HG03378 (cell line): ENCODE measurements around the gene PSTPIP2.
"Not testable (repeated sequence)": the region's sequence is repeated elsewhere in the genome, so short reads cannot be mapped to it uniquely, and the experiment has no call there.

ENCODE experiments used
- ATAC-seq: cut with Tn5 transposase; IDR thresholded peaks from one replicate; pipeline ENCODE4 v1.9.1; 2021; ENCODE audit warnings: mild to moderate bottlenecking, moderate library complexity; ENCODE audit not compliant: unreplicated experiment

PSTPIP2 gene

DNA sequence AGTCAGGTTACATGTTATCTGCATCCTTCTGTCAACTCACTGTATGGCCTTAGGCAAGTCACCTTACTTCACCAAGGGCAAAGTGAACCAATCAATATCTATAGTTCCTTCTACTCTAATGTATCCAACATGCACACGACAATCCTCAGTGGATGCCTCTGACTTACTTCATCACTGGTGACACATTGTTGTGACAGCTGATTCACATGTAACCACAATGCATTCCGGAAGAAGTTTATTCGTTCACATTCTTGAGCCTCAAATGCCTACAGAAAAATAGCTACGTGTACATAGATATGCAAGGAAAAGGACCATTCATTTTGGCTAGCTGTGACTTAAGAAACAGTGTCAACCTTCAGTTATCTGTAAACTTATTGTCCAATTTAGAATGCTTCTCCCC is 78.6 kb downstream of the PSTPIP2 start:
- ATAC-seq, result no peak

DNA sequence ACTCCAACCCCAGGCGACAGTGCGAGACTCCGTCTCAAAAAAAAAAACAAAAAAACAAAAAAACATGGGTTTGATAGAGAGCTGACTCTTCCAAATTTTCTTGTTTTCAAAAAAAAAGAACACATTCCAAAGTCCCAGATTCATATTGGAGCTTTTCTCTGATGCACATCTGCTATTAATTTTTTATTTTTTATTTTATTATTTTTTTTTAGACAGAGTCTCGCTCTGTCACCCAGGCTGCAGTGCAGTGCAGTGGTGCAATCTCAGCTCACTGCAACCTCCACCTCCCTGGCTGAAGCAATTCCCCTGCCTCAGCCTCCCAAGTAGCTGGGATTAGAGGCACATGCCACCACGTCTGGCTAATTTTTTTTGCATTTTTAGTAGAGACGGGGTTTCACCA is 79.5 kb downstream of the PSTPIP2 start:
- not testable (repeated sequence) for ATAC-seq

DNA sequence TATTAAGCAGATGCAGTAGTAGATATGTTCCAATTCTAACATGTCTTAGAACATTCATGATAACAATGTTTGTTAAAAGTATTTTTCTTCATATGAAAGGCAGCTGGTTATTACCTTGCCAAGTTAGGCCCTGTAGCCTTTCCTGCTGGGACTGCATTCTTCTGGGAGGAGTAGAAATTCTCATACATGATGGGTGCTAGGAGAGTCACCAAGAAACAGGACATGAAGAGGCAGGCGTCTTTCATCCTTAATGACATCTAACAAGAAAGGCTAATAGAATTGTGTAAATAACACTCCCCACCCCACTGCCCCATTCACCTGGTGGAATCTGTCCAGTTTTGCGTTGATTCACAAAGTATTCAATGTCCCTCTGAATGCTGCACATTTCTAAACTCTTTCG is 80.3 kb downstream of the PSTPIP2 start:
- ATAC-seq, result no peak

DNA sequence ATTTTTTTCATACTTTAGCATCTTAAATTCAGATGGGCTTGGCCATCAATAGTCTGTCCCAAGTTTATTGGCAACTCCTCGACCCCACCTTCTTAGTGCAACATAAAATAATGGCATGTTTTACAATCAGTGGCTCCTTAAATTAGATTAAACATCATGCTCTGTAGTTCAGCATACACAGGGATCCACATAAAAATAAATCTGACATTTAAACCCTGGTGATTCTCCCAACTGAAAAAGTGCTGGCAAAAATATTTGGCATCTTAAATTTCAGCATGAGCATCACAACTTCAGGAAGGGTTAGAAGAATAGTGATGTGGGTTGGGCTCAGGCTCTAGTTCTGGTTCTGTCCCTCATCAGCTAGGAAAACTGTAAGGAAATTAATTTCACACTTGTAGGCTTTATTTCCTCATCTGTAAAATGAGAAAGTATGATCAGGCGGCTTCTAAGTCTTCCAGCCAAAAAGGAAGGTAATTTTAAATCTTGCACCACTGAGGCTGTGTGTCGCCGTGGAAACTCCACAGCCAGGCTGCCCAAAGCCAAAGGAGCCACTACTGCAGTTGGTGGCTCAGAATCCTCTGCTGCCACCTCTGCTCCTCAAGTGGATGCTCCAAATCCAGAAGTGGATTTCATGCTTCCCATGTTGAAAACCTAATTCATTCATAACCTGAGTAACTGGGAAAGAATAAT is 87.4 kb downstream of the PSTPIP2 start:
- no peak for ATAC-seq

DNA sequence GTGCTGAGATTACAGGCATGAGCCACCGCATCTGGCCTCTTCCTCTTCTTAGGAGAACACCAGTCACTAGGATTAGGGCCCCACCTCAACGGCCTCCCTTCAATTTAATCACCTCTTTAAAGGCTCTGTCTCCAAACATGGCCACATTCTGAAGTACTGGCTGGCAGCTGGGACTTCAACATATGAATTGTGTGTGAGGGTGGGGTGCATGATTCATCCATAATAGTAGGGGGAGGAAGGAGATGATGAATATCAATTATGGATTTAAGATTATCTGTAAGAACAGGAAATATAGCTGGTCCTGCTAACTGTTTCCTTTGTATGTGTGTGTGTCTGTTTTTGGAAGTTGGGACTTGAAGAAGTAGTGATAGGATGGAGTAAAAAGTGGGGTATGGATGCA is 90.2 kb downstream of the PSTPIP2 start:
- ATAC-seq, result no peak

DNA sequence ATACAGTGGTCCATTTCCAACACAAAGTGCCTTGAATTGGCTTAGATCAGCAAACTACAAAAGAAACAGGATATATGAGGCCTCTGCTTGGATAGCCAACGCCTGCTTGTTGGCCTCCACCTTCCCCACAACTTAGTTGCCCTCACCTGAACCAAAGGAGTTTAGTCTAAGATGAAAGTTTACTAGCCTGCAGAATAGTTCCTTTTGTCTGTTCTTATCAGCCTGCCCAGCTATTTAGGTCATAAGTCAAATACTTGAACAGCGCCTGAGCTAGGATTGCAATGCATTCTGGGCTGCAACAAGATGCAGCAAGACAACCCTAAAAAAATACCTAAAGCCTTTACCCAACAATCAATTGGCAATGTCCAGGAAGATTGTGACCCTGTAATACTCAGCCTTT is 91.8 kb downstream of the PSTPIP2 start:
- no peak for ATAC-seq

DNA sequence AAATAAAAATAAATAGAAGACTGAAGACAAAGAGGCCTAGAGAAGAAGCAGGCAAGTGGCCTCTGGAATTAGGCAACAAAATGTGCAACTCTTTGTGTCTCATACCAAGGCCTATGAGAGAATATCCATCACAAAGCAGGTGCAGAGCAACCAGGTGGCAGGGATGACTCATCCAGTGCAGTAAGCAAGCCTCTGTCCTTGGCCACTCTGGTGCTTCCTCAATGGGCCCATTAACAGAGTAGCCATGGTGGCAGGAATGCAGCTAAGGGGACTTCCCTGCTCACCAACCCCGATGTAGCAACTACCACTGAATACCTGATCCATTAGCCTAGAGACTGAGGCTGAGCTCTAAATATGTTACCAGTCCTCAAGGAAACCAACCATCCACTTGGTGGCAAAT is 94.0 kb downstream of the PSTPIP2 start:
- ATAC-seq, result no peak

DNA sequence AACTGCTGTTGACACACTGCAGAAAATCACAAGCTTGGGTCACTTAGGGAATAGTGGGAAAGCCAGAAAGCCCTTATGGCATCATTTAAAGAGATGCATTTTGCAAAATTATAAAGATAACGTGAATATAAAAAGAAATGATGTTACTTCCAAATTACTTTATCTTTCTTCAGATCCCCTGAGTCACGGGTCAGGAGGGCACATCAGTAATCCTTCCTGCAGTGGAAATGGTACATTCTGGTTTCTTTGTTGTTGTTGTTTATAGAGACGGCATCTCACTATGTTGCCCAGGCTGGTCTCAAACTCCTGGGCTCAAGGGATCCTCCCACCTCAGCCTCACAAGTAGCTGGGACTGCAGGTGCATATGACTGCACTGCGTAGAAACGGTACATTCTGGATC is 95.1 kb downstream of the PSTPIP2 start:
- ATAC-seq, result no peak

DNA sequence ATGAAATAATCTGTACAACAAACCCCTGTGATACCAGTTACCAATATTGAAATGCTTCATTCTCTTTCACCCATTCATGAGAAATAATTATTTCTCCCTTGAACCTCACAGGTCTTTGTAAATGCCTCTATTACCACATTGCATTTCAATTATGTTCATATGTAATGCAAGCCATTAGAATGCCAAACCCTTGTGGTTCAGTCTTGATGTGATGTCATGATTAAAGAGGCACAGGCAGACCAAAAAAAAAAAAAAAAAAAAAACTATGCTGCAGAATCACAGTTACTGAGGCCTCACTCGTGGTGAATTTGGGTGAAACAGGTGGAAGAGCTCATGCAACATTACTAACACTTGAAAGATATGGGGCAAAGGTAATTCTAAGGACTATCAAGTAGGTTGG is 95.5 kb downstream of the PSTPIP2 start:
- ATAC-seq, result no peak

DNA sequence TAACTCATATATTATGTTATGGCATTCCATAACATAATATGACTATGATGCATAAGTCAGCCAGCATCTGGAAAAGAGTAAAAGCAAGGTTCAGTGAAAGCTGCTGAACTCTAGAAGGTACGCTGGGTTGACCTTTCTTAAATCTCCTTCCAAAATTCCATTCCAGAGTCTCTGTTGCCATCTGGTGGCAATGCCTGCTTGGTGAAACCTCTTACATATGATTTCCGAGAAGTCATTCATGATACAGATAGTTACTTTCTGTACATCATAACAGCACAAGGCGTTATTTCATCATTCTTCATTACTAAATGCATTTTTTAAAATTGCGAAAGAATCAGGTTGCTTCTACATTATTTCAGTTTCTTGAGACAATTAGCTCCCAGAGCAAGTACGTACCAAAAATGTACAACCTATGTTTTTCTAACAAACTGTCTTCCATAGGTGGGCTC is 97.9 kb downstream of the PSTPIP2 start:
- ATAC-seq, result peak; percentile 48

DNA sequence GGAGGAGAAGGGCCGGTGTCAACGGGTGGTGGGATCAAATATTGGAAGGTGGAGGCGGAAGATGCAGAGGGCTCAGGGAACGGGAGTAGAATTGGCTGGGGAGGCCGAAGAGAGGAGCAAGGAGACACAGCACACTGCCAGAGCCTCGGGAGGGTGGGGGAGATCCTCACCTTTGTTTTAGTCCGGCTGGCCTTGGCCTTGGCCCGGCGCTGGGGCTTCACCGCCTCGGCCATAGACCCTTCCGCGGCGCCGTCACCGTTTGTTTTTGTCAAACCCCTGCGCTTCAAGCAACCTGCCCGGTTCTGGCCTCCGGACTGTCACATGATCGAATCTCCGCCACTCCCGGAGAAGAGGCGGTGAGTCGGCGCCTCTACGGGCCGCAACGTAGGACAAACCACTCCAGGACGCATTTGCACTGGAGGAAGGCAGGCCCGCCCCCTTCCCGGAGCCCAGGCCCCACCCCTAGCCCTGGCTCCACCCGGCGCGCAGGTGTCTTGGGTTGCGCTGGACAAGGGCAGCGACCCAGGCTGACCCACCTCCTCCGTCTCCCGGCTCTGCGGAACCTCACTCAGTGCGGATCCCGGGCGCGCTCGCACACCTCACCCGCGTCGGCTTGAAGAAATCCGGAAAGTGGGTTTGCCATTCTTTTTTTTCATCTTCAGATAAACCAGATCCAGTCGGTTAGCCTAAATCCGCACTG is 104.9 kb downstream of the PSTPIP2 start, which contains the start of gene EPG5:
EPG5 (minus strand) TSS at position 323 of the 700 bp plus-strand sequence; CDS start at position 233, 90 bp downstream.
- peak; percentile 96 for ATAC-seq

DNA sequence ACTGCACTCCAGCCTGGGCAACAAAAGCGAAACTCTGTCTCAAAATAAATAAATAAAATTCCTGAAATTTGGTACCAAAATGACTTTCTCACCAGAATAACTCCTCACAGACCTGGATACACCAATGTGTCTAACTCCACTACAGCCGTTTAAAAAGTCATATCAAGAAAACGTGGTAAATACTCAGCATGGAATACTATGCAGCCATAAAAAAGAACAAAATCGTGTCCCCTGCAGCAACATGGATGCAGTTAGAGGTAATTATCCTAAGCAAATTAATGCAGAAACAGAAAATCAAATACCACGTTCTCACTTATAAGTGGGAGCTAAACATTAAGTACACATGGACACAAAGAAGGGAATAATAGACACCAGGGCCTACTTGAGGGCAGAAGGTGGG is 107.1 kb downstream of the PSTPIP2 start:
- not testable (repeated sequence) for ATAC-seq

DNA sequence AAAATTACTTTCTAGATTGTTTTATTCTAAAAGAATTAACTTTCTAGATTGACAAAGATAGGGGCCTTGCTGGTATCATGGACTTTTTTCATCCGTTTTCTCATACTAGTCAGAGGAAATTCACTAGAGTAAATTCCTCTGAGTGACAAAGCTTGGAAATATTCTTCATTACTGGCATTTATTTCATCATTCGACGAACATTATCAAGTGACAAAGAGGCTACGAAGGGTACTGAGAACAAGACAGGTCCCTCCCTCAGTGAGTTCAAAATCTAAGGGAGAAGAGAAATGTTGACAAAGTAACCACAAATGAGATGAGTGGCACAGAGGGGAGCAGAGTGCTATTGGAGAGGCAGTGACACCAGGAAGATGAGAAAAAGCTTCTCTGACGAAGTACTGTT is 109.2 kb downstream of the PSTPIP2 start:
- ATAC-seq, result no peak

DNA sequence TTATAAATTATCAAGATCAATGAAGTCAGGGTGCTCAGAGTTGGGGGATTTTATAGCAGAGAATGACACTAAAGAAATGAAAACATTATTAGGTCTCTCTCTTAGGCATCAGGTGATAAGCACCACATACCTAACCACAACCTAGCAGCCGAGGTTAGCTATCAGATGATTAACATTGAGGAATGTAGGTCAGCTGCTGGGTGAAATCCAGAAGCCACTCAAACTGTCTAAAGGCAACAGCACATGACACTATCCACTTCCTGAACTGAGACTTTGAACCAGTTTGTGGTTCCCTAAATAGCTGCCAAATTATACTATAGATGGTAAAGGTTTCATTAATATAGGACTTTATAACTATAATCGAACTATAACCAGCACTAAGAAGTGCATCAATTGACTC is 109.6 kb downstream of the PSTPIP2 start:
- ATAC-seq, result no peak

DNA sequence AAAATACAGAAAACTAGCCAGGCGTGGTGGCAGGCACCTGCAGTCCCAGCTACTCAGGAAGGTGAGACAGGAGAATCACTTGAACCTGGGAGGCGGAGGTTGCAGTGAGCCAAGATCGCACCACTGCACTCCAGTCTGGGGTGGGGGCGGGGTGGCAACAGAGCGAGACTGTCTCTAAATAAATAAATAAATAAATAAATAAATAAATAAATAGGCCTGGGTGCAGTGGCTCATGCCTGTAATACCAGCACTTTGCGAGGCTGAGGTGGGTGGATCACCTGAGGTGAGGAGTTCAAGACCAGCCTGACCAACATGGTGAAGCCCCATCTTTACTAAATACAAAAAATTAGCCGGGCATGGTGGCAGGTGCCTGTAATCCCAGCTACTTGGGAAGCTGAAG is 112.6 kb downstream of the PSTPIP2 start:
- ATAC-seq, result not testable (repeated sequence)

DNA sequence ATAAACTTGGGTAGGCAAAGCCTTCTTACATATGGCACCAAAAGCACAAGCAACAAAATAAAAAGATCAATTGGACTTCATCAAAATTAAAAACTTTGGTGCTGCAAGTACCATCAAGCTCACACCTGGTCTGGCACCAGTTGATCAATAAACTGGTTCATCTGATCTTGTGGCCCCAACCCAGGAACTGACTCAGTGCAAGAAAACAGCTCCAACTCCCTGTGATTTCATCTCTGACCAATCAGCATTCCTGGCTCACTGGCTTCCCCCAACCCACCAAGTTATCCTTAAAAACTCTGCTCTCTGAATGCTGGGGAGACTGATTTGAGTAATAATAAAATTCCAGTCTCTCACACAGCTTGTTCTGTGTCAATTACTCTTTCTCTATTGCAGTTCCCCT is 113.3 kb downstream of the PSTPIP2 start:
- no peak for ATAC-seq

DNA sequence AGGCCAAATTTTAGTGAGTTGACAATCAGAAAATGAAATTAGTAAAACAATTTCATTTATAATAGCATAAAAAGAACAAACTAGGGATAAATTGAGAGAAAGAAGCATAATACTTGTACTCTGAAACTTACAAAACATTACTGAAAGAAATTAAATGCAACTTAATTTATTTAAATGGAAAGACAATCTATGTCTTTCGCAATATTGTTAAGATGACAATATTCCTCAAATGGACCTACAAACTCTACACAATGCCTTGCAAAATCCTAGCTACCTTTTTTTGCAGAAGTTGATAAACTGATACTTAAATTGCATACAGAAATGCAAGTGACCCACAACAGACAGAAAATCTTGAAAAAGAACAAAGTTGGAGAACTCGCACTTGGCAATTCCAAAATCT is 114.0 kb downstream of the PSTPIP2 start:
- ATAC-seq, result no peak

DNA sequence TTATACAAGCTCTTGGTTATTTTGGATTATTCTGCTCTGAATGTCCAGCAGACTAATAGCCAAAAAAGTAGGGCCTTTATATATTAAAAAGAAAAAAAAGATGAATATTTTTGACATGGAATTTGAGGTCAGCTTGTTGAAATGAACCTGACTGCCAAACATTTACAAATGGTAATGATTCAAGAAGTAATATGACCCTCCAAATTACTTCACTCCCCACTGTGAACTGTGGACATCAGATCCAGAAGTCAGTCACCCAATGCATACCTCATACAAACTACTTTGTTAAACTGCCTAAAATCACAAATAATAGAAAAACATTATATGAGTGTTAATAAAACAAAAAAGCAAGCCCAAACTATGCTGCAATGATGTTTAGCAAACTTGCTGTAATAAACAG is 115.0 kb downstream of the PSTPIP2 start:
- no peak for ATAC-seq

DNA sequence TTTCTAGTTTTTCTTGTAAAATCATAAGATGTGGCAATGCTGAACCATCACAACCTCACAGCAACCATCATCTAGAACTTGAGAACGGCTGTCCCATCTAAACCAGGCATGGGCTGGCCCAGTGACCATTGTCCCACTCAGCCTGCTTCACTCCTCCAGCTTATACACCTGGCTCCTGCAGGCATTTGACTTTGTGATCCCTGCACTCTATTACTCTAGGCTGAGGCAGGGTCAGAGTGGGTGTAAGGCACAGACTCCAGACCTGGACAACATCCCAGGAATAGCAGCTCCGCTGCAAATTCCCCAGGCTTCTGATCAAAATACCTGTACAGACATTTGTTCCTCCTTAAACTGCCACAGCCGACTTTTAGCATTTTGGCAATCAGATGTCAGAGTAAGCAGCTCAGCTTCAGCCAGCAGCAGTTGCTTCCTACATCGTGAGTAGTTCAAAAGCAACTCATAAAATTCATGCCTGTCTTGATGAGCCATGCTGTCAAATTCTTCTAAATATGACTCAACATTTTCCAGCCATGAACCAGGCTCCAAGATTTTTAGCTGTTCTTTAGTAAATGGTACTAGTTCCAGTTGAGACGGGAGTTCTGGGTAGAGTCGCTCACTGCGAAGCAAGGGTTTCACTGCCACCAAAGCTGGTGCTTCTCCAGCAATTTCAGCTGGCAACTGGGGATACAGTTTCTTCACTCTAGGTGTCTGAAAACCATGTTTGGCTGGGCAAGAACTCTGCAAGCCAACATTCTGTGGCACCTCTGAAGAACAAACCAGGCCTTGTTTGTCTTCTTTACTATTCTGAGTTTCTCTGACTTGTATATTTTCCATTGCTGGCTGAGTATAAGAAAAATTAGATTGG is 117.8 kb downstream of the PSTPIP2 start:
- ATAC-seq, result no peak

DNA sequence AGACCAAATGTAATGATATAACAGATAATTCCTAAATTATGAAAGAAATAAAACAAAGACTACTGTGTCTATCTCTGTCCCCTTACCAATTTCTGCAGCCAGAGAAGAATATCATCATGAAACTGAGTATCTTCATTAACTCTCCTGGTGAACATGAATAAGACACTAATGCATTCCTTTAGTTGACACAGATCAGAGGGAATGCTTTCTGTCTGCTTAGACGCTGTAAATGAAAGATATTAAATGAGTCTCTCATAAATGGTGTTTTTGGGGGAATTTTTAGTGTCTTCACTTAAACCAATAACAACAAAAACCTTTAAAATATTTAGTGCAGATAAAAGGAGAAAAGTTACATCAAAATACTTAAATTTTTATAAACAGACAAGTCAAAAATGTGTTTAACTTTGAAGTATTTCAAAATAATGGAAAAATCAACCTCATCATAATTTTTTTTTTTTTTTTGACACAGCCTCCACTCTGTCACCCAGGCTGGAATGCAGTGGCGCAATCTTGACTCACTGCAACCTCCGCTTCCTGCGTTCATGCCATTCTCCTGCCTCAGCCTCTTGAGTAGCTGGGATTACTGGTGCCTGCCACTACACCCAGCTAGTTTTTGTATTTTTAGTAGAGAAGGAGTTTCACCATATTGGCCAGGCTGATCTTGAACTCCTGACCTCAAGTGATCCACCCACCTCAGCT is 120.9 kb downstream of the PSTPIP2 start:
- ATAC-seq, result no peak

DNA sequence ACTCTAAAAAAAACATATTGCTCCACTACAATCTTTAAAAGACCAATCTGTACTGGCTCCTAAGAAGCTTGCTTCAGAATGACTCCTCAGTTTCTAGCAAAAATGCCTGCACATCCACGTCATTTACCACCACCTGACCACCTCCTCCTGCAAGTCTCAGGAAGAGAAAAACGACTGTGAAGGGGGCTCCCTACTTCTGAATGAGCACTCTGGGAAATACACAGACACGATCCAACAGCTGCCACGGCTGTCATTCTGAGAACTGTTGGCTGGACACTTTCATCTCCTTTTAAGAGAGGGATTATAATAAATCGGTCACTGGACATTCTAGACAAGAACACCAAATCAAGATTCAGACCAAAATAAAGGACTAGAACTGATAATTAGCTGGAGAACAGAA is 126.4 kb downstream of the PSTPIP2 start:
- ATAC-seq, result no peak
